Immature natural killer cell (primary cell): ENCODE results near the gene ZNF646. TPM values are rescaled to one million over a fixed set of nuclear protein-coding genes. Genes with fewer than 3 reads are reported as not detected.
A peak's percentile ranks its signal among the peaks of the same experiment; 100 is the strongest.

Experiments
- DNase-seq, 3 donors: peaks; one replicate each; pipeline ENCODE4 v3.0.0; 2022; ENCODE audit warnings: mixed read lengths in 1 of 3
- H3K27ac Mint-ChIP-seq, 6 donors: one replicate each; pipeline ENCODE4 v1.8.0; 2020; ENCODE audit warnings: mixed read lengths in 6 of 6, mild to moderate bottlenecking in 5 of 6, inconsistent platforms in 4 of 6, moderate library complexity in 3 of 6
- H3K27me3 Mint-ChIP-seq, 3 donors: one replicate each; pipeline ENCODE4 v1.8.0; 2020 to 2021; ENCODE audit warnings: low read depth in 3 of 3, mild to moderate bottlenecking in 3 of 3, mixed read lengths in 3 of 3, moderate library complexity in 3 of 3, inconsistent platforms in 1 of 3
- H3K36me3 Mint-ChIP-seq, 3 donors: one replicate each; pipeline ENCODE4 v1.8.0; 2020; ENCODE audit warnings: mixed read lengths in 3 of 3, inconsistent platforms in 2 of 3, mild to moderate bottlenecking in 2 of 3
- H3K4me1 Mint-ChIP-seq, 2 donors: one replicate each; pipeline ENCODE4 v1.8.0; 2020; ENCODE audit warnings: inconsistent platforms in 2 of 2, mild to moderate bottlenecking in 2 of 2, mixed read lengths in 2 of 2, moderate library complexity in 1 of 2
- H3K4me3 Mint-ChIP-seq, 5 donors: one replicate each; pipeline ENCODE4 v1.8.0; 2020; ENCODE audit warnings: mild to moderate bottlenecking in 5 of 5, mixed read lengths in 5 of 5, inconsistent platforms in 3 of 5, moderate library complexity in 3 of 5
- H3K9me3 Mint-ChIP-seq, 6 donors: one replicate each; pipeline ENCODE4 v1.8.0; 2020; ENCODE audit warnings: mild to moderate bottlenecking in 6 of 6, mixed read lengths in 6 of 6, inconsistent platforms in 4 of 6, moderate library complexity in 3 of 6
- polyA plus RNA-seq, 3 donors: library from polyadenylated mRNA; unstranded; fragments of 300-500 nt; fragmentation: Illumina TruSeq; gene quantifications; one replicate each; pipeline ENCODE4 v1.2.3, GENCODE V29; 2021

Gene ZNF646
- polyA plus RNA-seq, 3 donors from 2014 or later: 0.93 to 11.5 (median 2.5) TPM

DNA sequence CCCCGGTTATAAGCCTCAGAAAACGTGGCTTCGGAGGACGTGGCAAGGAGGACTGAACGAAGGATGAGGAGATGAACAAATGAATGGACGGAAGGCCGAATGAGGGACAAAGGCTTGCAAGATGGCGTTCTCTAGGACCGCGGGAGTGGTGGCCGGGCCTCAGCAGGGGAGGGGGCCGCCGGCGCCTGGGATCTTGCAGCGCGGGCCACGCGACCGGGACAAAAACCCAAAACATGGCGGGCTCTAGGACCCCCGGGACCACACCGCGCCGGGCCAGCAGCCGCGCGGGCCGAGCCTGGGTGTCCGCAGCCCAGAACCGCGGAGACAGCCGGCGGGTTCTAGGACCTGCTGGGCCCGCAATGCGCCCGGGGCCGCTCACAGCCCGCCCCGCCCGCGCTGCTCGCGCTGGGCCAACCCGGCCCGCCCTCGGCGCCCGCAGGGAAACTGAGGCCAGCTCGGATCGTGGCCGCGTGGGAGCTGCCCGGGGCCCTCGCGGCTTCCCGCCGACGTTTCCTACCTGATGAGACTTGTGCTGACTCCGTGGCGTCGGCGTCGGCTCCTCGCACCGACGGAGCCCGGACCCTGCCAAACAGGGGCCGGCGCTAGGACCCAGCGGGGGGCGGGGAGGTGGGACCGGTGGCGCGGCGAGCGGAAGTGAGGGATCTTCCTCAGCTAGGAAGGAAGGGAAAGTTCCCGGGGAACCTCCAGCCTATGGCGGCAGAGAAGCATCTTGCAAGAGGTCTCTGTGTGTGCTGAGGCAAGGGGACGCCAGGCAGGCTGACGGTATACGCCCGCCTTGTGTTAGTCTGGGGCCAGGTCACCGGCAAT is 866 bp upstream of the ZNF646 start:
- DNase-seq: peak; percentile 85 to 86 (median 85)
- H3K4me3 Mint-ChIP-seq: peak overlapping the region; percentile 94 to 96 (median 95)
- H3K27ac Mint-ChIP-seq: peak overlapping the region; percentile 95 to 99 (median 97)
- peaks cover 0 to 8% (median 4%) of the 10 kb centered on the region in 3 donors for H3K36me3 Mint-ChIP-seq
- H3K9me3 Mint-ChIP-seq: no peaks in the 10 kb centered on the region
- peaks cover 48 to 49% of the 10 kb centered on the region in 2 donors for H3K4me1 Mint-ChIP-seq
- H3K27me3 Mint-ChIP-seq: peaks cover 2 to 18% (median 17%) of the 10 kb centered on the region in 3 donors

DNA sequence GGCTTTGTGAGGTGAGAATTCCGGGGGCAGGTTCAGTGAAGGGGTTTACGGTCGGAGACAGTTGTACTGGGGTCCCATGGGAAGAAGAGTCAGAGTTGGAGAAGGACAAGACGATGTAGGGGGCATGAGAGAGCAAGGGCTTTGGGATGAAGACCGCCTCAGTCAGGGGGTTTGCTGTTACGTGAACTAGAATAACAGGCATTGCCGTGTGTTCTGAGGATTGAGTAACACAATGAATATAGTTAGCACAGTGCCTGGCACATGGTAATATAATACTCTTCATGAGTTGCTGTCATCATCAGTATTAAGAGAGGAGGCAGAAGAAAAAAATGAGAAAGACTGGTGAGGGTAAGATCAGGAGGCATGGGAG is 577 bp downstream of the ZNF646 start:
- peaks cover 4 to 20% (median 15%) of the 10 kb centered on the region in 3 donors for H3K27me3 Mint-ChIP-seq
- peak overlapping the region; percentile 86 to 96 (median 92) for H3K4me3 Mint-ChIP-seq
- peaks cover 47 to 52% of the 10 kb centered on the region in 2 donors for H3K4me1 Mint-ChIP-seq
- peak overlapping the region; percentile 95 to 99 (median 97) for H3K27ac Mint-ChIP-seq
- no peaks in the 10 kb centered on the region for H3K9me3 Mint-ChIP-seq
- peaks cover 0 to 8% (median 4%) of the 10 kb centered on the region in 3 donors for H3K36me3 Mint-ChIP-seq
- no peak for DNase-seq

DNA sequence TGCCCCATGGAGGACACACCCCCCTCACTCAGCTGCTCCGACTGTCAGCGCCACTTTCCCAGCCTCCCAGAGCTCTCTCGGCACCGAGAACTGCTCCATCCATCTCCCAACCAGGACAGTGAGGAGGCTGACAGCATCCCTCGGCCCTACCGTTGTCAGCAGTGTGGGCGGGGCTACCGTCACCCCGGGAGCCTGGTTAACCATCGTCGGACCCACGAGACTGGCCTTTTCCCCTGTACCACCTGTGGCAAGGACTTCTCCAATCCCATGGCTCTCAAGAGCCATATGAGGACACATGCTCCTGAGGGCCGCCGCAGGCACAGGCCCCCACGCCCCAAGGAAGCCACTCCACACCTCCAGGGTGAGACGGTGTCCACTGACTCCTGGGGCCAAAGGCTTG is 2.1 kb downstream of the ZNF646 start:
- H3K9me3 Mint-ChIP-seq: no peaks in the 10 kb centered on the region
- H3K27me3 Mint-ChIP-seq: peaks cover 3 to 20% (median 15%) of the 10 kb centered on the region in 3 donors
- peak overlapping the region in 2 of 5 donors; percentile 45 to 52 for H3K4me3 Mint-ChIP-seq
- peaks cover 0 to 8% (median 4%) of the 10 kb centered on the region in 3 donors for H3K36me3 Mint-ChIP-seq
- no peak for DNase-seq
- H3K4me1 Mint-ChIP-seq: peaks cover 50 to 58% of the 10 kb centered on the region in 2 donors
- H3K27ac Mint-ChIP-seq: peak overlapping the region in 5 of 6 donors; percentile 45 to 99 (median 96)

DNA sequence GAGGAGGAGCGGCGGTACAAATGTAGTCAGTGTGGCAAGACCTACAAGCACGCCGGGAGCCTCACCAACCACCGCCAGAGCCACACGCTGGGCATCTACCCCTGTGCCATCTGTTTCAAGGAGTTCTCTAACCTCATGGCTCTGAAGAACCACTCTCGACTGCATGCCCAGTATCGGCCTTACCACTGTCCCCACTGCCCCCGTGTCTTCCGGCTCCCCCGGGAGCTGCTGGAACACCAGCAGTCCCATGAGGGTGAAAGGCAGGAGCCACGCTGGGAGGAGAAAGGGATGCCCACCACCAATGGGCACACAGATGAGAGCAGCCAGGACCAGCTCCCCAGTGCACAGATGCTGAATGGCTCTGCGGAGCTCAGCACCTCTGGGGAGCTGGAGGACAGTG is 2.8 kb downstream of the ZNF646 start:
- H3K4me3 Mint-ChIP-seq: no peak overlapping the region
- peaks cover 0 to 8% (median 4%) of the 10 kb centered on the region in 3 donors for H3K36me3 Mint-ChIP-seq
- peaks cover 3 to 20% (median 15%) of the 10 kb centered on the region in 3 donors for H3K27me3 Mint-ChIP-seq
- H3K27ac Mint-ChIP-seq: peak overlapping the region in 1 of 6 donors; percentile 48
- no peaks in the 10 kb centered on the region for H3K9me3 Mint-ChIP-seq
- H3K4me1 Mint-ChIP-seq: peaks cover 45 to 52% of the 10 kb centered on the region in 2 donors
- DNase-seq: no peak

DNA sequence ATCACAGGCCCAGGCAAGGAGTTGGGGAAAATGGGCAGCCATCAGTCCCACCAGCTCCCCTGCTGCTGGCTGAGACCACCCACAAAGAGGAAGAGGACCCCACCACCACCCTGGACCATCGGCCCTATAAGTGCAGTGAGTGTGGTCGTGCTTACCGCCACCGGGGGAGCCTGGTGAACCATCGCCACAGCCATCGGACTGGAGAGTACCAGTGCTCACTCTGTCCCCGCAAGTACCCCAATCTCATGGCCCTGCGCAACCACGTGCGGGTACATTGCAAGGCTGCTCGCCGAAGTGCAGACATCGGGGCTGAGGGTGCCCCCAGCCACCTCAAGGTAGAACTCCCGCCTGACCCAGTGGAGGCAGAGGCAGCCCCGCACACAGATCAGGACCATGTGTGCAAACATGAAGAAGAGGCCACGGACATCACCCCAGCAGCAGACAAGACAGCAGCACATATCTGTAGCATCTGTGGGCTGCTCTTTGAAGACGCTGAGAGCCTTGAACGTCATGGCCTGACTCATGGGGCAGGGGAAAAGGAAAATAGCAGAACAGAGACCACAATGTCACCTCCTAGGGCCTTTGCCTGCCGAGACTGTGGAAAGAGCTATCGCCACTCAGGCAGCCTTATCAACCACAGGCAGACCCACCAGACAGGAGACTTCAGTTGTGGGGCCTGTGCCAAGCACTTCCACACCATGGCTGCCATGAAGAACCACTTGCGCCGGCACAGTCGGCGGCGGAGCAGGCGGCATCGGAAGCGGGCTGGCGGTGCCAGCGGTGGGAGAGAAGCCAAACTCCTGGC is 3.6 kb downstream of the ZNF646 start:
- DNase-seq: no peak
- peak overlapping the region in 2 of 5 donors; percentile 5 to 6 for H3K4me3 Mint-ChIP-seq
- H3K36me3 Mint-ChIP-seq: peaks cover 0 to 10% (median 4%) of the 10 kb centered on the region in 3 donors
- H3K4me1 Mint-ChIP-seq: peaks cover 39 to 49% of the 10 kb centered on the region in 2 donors
- H3K27me3 Mint-ChIP-seq: peaks cover 3 to 17% (median 11%) of the 10 kb centered on the region in 3 donors
- H3K27ac Mint-ChIP-seq: peak overlapping the region in 2 of 6 donors; percentile 10 to 50
- no peaks in the 10 kb centered on the region for H3K9me3 Mint-ChIP-seq

DNA sequence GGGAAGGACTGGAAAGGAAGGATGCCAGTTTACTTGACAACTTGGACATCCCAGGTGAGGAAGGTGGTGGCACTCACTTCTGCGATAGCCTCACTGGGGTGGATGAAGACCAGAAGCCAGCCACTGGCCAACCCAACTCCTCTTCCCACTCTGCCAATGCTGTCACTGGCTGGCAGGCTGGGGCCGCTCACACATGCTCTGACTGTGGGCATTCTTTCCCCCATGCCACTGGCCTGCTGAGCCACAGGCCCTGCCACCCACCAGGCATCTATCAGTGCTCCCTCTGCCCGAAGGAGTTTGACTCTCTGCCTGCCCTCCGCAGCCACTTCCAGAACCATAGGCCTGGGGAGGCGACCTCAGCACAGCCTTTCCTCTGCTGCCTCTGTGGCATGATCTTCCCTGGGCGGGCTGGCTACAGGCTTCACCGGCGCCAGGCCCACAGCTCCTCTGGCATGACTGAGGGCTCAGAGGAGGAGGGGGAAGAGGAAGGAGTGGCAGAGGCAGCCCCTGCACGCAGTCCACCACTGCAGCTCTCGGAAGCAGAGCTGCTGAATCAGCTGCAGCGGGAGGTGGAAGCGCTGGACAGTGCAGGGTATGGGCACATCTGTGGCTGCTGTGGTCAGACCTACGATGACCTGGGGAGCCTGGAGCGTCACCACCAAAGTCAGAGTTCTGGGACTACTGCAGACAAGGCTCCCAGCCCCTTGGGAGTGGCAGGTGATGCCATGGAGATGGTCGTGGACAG is 4.5 kb downstream of the ZNF646 start:
- no peaks in the 10 kb centered on the region for H3K9me3 Mint-ChIP-seq
- H3K27me3 Mint-ChIP-seq: peaks cover 3 to 11% (median 10%) of the 10 kb centered on the region in 3 donors
- peaks cover 0 to 10% (median 4%) of the 10 kb centered on the region in 3 donors for H3K36me3 Mint-ChIP-seq
- no peak overlapping the region for H3K4me3 Mint-ChIP-seq
- peaks cover 36 to 47% of the 10 kb centered on the region in 2 donors for H3K4me1 Mint-ChIP-seq
- peak overlapping the region in 1 of 6 donors; percentile 59 for H3K27ac Mint-ChIP-seq
- DNase-seq: no peak

DNA sequence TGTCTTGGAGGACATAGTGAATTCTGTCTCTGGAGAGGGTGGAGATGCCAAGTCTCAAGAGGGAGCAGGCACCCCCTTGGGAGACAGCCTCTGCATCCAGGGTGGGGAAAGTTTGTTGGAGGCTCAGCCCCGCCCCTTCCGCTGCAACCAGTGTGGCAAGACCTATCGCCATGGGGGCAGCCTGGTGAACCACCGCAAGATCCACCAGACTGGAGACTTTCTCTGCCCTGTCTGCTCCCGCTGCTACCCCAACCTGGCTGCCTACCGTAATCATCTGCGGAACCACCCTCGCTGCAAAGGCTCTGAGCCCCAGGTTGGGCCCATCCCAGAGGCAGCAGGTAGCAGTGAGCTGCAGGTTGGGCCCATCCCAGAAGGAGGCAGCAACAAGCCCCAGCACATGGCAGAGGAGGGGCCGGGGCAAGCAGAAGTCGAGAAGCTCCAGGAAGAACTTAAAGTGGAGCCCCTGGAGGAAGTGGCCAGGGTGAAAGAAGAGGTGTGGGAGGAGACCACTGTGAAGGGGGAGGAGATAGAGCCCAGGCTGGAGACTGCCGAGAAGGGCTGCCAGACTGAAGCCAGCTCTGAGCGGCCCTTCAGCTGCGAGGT is 5.2 kb downstream of the ZNF646 start:
- Mint-ChIP-seq H3K27me3 (peaks cover 3 to 5% (median 3%) of the 10 kb centered on the region in 3 donors), H3K27ac (peak overlapping the region in 3 of 6 donors; percentile 34 to 73 (median 49)), H3K4me3 (peak overlapping the region in 2 of 5 donors; percentile 33 to 51), H3K4me1 (peaks cover 36 to 41% of the 10 kb centered on the region in 2 donors), H3K9me3 (no peaks in the 10 kb centered on the region), H3K36me3 (peaks cover 0 to 10% (median 4%) of the 10 kb centered on the region in 3 donors)
- peak in 2 of 3 donors; percentile 21 to 33 for DNase-seq

DNA sequence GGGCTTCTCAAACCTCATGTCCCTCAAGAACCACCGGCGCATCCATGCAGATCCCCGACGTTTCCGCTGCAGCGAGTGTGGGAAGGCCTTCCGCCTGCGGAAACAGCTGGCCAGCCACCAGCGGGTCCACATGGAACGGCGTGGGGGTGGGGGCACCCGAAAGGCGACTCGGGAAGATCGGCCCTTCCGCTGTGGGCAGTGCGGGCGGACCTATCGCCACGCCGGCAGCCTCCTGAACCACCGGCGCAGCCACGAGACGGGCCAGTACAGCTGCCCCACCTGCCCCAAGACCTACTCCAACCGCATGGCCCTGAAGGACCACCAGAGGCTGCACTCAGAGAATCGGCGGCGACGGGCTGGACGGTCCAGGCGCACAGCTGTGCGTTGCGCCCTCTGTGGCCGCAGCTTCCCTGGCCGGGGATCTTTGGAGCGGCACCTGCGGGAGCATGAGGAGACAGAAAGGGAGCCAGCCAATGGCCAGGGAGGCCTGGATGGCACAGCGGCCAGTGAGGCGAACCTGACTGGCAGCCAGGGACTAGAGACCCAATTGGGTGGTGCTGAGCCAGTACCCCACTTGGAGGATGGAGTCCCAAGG is 5.9 kb downstream of the ZNF646 start:
- H3K36me3 Mint-ChIP-seq: peaks cover 0 to 7% (median 4%) of the 10 kb centered on the region in 3 donors
- peaks cover 0 to 3% (median 2%) of the 10 kb centered on the region in 3 donors for H3K27me3 Mint-ChIP-seq
- no peaks in the 10 kb centered on the region for H3K9me3 Mint-ChIP-seq
- no peak overlapping the region for H3K4me3 Mint-ChIP-seq
- peaks cover 29 to 34% of the 10 kb centered on the region in 2 donors for H3K4me1 Mint-ChIP-seq
- no peak overlapping the region for H3K27ac Mint-ChIP-seq
- DNase-seq: no peak

DNA sequence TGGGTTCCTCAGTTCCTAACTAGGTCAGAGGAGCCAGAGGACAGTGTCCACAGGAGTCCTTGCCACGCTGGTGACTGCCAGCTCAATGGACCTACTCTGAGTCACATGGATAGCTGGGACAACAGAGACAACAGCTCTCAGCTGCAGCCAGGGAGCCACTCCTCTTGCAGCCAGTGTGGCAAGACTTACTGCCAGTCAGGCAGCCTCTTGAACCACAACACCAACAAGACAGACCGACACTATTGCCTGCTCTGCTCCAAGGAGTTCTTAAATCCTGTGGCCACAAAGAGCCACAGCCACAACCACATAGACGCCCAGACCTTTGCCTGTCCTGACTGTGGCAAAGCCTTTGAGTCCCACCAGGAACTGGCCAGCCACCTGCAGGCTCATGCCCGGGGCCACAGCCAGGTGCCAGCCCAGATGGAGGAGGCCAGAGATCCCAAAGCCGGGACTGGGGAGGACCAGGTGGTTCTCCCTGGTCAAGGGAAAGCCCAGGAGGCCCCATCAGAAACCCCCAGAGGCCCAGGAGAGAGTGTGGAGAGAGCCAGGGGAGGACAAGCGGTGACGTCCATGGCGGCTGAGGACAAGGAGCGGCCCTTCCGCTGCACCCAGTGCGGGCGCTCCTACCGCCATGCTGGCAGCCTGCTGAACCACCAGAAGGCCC is 6.7 kb downstream of the ZNF646 start:
- Mint-ChIP-seq H3K36me3 (peaks cover 0 to 11% (median 8%) of the 10 kb centered on the region in 3 donors), H3K9me3 (no peaks in the 10 kb centered on the region), H3K4me1 (peaks cover 23 to 28% of the 10 kb centered on the region in 2 donors), H3K4me3 (no peak overlapping the region), H3K27me3 (peaks cover 0 to 3% (median 2%) of the 10 kb centered on the region in 3 donors), H3K27ac (peak overlapping the region in 3 of 6 donors; percentile 45 to 68 (median 53))
- DNase-seq: no peak

DNA sequence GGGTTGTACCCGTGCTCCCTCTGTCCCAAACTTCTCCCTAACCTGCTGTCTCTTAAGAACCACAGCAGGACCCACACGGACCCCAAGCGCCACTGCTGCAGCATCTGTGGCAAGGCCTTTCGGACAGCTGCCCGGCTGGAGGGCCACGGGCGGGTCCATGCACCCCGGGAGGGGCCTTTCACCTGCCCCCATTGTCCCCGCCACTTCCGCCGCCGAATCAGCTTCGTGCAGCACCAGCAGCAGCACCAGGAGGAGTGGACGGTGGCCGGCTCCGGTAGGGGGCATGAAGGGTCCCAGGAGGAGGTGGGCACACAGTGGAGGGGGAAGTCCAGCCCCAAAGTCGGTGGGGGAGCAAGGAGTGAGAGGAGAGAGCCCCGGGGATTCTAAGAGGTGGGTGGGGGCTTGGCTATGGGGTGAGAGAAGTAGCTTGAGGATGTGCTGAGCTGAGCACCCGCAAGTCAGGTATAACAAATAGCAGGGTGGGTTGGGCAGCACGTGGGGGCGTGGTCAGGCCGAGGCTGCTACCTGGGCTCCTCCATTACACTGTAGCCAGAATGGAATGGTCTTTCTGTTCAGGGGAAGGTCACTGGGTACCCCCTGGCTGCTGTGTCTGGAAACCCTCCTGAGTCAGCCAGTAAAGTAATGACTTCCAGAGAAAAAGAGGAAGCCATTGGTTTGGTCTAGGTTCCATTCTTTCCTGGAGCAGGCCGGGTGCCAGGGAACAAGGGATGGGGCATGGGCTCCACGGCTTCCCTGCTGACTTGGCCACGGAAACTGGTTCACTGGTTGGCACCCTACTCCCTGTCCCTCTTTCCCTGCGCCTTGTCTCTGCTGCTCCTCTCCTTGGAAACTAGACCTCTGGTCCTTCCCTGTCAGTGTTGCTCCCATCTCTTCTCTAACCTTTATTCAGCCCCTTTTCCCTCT is 7.5 kb downstream of the ZNF646 start:
- Mint-ChIP-seq H3K9me3 (no peaks in the 10 kb centered on the region), H3K36me3 (peaks cover 0 to 11% (median 8%) of the 10 kb centered on the region in 3 donors), H3K27me3 (peaks cover 0 to 3% (median 2%) of the 10 kb centered on the region in 3 donors), H3K4me1 (peaks cover 18 to 22% of the 10 kb centered on the region in 2 donors), H3K27ac (peak overlapping the region in 4 of 6 donors; percentile 63 to 81 (median 67)), H3K4me3 (peak overlapping the region in 1 of 5 donors; percentile 19)
- no peak for DNase-seq

DNA sequence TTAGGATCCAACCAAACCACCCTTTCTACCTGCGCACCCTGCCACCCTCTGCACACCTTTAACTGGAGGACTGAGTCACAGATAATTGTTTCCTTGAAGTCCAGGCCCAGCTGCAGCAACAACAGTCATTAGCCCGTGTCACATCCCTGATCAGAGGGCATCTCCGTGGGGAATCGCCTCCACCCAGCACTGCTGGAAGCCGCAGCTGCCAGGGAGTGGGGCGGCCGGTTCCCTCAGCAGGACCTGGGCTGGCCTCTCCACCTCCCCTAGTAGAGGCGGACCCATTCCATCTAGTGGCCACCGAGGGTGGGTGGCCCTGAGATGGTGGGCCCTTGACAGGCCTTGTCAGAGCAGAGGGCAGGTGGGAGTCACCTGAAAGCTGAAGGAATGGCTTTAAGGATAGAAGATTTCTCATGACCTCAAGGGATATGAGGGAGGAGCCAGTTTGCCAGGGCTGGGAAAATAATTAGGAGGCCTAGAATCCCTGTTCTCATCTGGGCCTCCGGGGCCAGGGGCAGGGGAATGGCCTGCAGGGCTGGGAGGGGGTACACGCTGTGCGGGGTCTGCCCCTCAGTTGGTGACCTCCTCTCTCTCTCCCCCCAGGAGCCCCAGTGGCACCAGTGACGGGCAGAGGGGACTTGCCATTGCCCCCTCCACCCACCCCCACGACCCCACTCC is 8.3 kb downstream of the ZNF646 start:
- Mint-ChIP-seq H3K36me3 (peaks cover 0 to 11% (median 8%) of the 10 kb centered on the region in 3 donors), H3K4me1 (peaks cover 18 to 22% of the 10 kb centered on the region in 2 donors), H3K4me3 (peak overlapping the region in 1 of 5 donors; percentile 19), H3K27ac (peak overlapping the region in 4 of 6 donors; percentile 63 to 81 (median 67)), H3K9me3 (no peaks in the 10 kb centered on the region), H3K27me3 (peaks cover 0 to 3% (median 2%) of the 10 kb centered on the region in 3 donors)
- DNase-seq: no peak
